ENCODE data around the gene UIMC1. TPM values are rescaled to one million over a fixed set of nuclear protein-coding genes. Genes with fewer than 3 reads are reported as not detected.

The UIMC1 gene
- total and polyA plus RNA-seq, 7 donors: 18.0 to 96.1 (median 40.2) TPM

- no peak overlapping the region for H3K27ac ChIP-seq
- WGBS, 2 donors: 78 to 92% methylated on average over 5 of the region's 5 CpGs
- peaks cover 0 to 7% (median 6%) of the 10 kb centered on the region in 4 donors for H3K36me3 ChIP-seq
- TF ChIP-seq POLR2A (IDR thresholded peaks at IDR 0.05) (no peak), POLR2AphosphoS5 (IDR thresholded peaks at IDR 0.05) (no peak), CTCF (IDR thresholded peaks at IDR 0.05) (no peak), EP300 (IDR thresholded peaks at IDR 0.05) (no peak)
- intact Hi-C loops (cut with DNase I): no loop called here
- DNase-seq: no peak
- no peaks in the 10 kb centered on the region for H3K9me3 ChIP-seq
- no peaks in the 10 kb centered on the region for H3K27me3 ChIP-seq
- peaks cover 0 to 15% (median 11%) of the 10 kb centered on the region in 4 donors for H3K4me1 ChIP-seq
- H3K4me3 ChIP-seq: no peak overlapping the region
Measured at GRCh38 chr5:177036921-177037320, 30.3 kb upstream of the UIMC1 start.

GRCh38 chr5:177036443-177036842 lies 29.9 kb upstream of the UIMC1 start:
- H3K4me1 ChIP-seq: peaks cover 0 to 14% (median 10%) of the 10 kb centered on the region in 4 donors
- intact Hi-C loops (cut with DNase I): no loop called here
- no peaks in the 10 kb centered on the region for H3K27me3 ChIP-seq
- no peaks in the 10 kb centered on the region for H3K9me3 ChIP-seq
- 80 to 90% methylated on average over 5 of the region's 5 CpGs for WGBS, 2 donors
- H3K27ac ChIP-seq: no peak overlapping the region
- H3K36me3 ChIP-seq: peaks cover 0 to 3% (median 2%) of the 10 kb centered on the region in 4 donors
- no peak for TF ChIP-seq EP300 (IDR thresholded peaks at IDR 0.05)
- no peak for TF ChIP-seq POLR2AphosphoS5 (IDR thresholded peaks at IDR 0.05)
- TF ChIP-seq CTCF (IDR thresholded peaks at IDR 0.05): no peak
- TF ChIP-seq POLR2A (IDR thresholded peaks at IDR 0.05): no peak
- no peak overlapping the region for H3K4me3 ChIP-seq
- no peak for DNase-seq

GRCh38 chr5:177035976-177036375 lies 29.4 kb upstream of the UIMC1 start:
- no peaks in the 10 kb centered on the region for H3K27me3 ChIP-seq

GRCh38 chr5:177029498-177029897 lies 22.9 kb upstream of the UIMC1 start:
- H3K27me3 ChIP-seq: no peaks in the 10 kb centered on the region
- 96% methylated on average over 6 of the region's 6 CpGs for WGBS, 2 donors
- TF ChIP-seq POLR2AphosphoS5 (IDR thresholded peaks at IDR 0.05) (no peak), EP300 (IDR thresholded peaks at IDR 0.05) (no peak), POLR2A (IDR thresholded peaks at IDR 0.05) (no peak)
- H3K4me3 ChIP-seq: no peak overlapping the region
- peaks cover 0 to 13% (median 10%) of the 10 kb centered on the region in 4 donors for H3K4me1 ChIP-seq
- no peaks in the 10 kb centered on the region for H3K9me3 ChIP-seq
- H3K36me3 ChIP-seq: peaks cover 0 to 14% (median 3%) of the 10 kb centered on the region in 4 donors
- DNase-seq: no peak
- intact Hi-C loops (cut with DNase I): loop anchor here (10.0 kb wide), 1 partner anchor 495 kb away; the partner anchor contains the start of gene RNF44
- H3K27ac ChIP-seq: no peak overlapping the region

More at GRCh38 chr5:177035976-177036375, 29.4 kb upstream of the UIMC1 start:
- Histone ChIP-seq H3K4me3 (no peak overlapping the region), H3K36me3 (peaks cover 0 to 3% (median 1%) of the 10 kb centered on the region in 4 donors), H3K4me1 (peaks cover 0 to 10% (median 6%) of the 10 kb centered on the region in 4 donors), H3K9me3 (no peaks in the 10 kb centered on the region), H3K27ac (no peak overlapping the region)
- no peak for DNase-seq
- TF ChIP-seq POLR2A (IDR thresholded peaks at IDR 0.05): no peak
- no peak for TF ChIP-seq POLR2AphosphoS5 (IDR thresholded peaks at IDR 0.05)
- TF ChIP-seq CTCF (IDR thresholded peaks at IDR 0.05): no peak
- TF ChIP-seq EP300 (IDR thresholded peaks at IDR 0.05): no peak
- intact Hi-C loops (cut with DNase I): no loop called here
- WGBS, 2 donors: 54 to 82% methylated on average over 1 of the region's 1 CpG

- no peaks in the 10 kb centered on the region for H3K27me3 ChIP-seq
- WGBS, 2 donors: 96 to 98% methylated on average over 2 of the region's 2 CpGs
- H3K4me3 ChIP-seq: no peak overlapping the region
- TF ChIP-seq POLR2AphosphoS5 (IDR thresholded peaks at IDR 0.05) (no peak), POLR2A (IDR thresholded peaks at IDR 0.05) (no peak)
- H3K36me3 ChIP-seq: peaks cover 0 to 14% (median 3%) of the 10 kb centered on the region in 4 donors
- intact Hi-C loops (cut with DNase I): loop anchor here (10.0 kb wide), 1 partner anchor 493 kb away; the partner anchor contains the start of gene RNF44
- no peak for DNase-seq
- H3K27ac ChIP-seq: no peak overlapping the region
- H3K9me3 ChIP-seq: no peaks in the 10 kb centered on the region
- H3K4me1 ChIP-seq: peaks cover 0 to 28% (median 19%) of the 10 kb centered on the region in 4 donors
Measured at GRCh38 chr5:177027665-177028064, 21.1 kb upstream of the UIMC1 start.
